ENCODE data around the gene CCDC33.

The CCDC33 gene

GRCh38 chr15:74380361-74381189 is 144.4 kb downstream of the CCDC33 start:
- no peak for DNase-seq (ENCODE audit: low read depth in 2 of 2)

GRCh38 chr15:74381190-74381453 is 145.0 kb downstream of the CCDC33 start:
- DNase-seq (ENCODE audit: low read depth in 2 of 2): no peak

GRCh38 chr15:74381481-74381880 is 145.4 kb downstream of the CCDC33 start:
- DNase-seq (ENCODE audit: low read depth in 2 of 2): no peak

- DNase-seq (ENCODE audit: low read depth in 2 of 2): peak; percentile 58 to 60
Measured at GRCh38 chr15:74382004-74382816, 146.1 kb downstream of the CCDC33 start.

GRCh38 chr15:74383286-74383685 is 147.2 kb downstream of the CCDC33 start:
- no peak for DNase-seq (ENCODE audit: low read depth in 2 of 2)

- no peak for DNase-seq (ENCODE audit: low read depth in 2 of 2)
Measured at GRCh38 chr15:74383695-74384565, 147.8 kb downstream of the CCDC33 start.

- no peak for DNase-seq (ENCODE audit: low read depth in 2 of 2)
Measured at GRCh38 chr15:74384566-74384880, 148.4 kb downstream of the CCDC33 start.

GRCh38 chr15:74384881-74385643 is 148.9 kb downstream of the CCDC33 start:
- DNase-seq (ENCODE audit: low read depth in 2 of 2): no peak

- no peak for DNase-seq (ENCODE audit: low read depth in 2 of 2)
Measured at GRCh38 chr15:74385733-74386132, 149.6 kb downstream of the CCDC33 start.

Data from stimulated activated CD8-positive, alpha-beta memory T cell treated with anti-CD3 and anti-CD28 coated beads, Interleukin-7, amount 100 ng/mL, for 1 hour (primary cell).